Measurements from ENCODE around the gene PPP1R2. TPM values are rescaled to one million over a fixed set of nuclear protein-coding genes. Genes with fewer than 3 reads are reported as not detected.

Gene PPP1R2
- total and polyA plus RNA-seq, 2 of the 13 experiments (the other 11 are each of a cell fraction or from before 2014, with no cell fraction given) = 36.5 to 86.5 TPM

DNA sequence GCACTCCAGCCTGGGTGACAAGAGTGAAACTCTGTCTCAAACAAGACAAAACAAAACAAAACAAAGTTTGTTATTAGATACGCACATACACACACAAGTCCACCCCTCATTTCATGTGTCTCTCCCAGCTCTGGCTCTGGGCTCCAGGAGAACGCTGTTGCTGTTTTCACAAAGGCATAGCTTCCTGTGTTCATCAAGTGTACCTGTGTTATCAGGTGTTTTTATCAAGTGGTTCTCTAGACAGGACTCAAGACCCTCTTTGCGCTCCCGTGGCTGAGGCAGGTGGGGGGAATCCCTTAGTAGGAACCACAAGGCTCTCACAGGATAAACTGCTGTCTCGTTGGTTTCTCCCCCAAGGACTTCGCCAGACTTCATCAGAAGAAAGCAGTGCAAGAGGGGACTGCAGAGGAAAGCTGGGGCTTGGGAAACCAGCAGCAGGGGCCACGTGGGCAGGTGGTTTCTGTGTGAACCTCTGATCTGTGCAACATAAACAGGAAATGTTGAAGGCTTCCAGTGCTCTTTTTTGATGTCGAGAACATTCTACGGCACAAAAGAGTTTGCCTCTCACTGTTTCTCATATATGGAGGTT lies 6.9 kb upstream of the PPP1R2 start (continued):
- TF ChIP-seq PRDM15 (CRISPR knock-in tag; IDR thresholded peaks at IDR 0.05) = 0 out of 2 replicates have a peak, but pooled peaks have one; percentile 35
- peak; percentile 73; the same call in 1 of the 2 replicates for TF ChIP-seq ZBTB20 (CRISPR knock-in tag; IDR thresholded peaks at IDR 0.05; ENCODE audit: borderline replicate concordance, low read depth)
- peak; percentile 89 for TF ChIP-seq ERF (CRISPR knock-in tag; IDR thresholded peaks at IDR 0.05)
- no peak for TF ChIP-seq ZNF550 (CRISPR knock-in tag; IDR thresholded peaks at IDR 0.05; ENCODE audit: borderline replicate concordance)
- no peak for TF ChIP-seq ZBTB37 (CRISPR knock-in tag; IDR thresholded peaks at IDR 0.05)
- TF ChIP-seq KLF15 (CRISPR knock-in tag; IDR thresholded peaks at IDR 0.05; ENCODE audit: borderline replicate concordance) = no peak
- TF ChIP-seq, protein P1, sequence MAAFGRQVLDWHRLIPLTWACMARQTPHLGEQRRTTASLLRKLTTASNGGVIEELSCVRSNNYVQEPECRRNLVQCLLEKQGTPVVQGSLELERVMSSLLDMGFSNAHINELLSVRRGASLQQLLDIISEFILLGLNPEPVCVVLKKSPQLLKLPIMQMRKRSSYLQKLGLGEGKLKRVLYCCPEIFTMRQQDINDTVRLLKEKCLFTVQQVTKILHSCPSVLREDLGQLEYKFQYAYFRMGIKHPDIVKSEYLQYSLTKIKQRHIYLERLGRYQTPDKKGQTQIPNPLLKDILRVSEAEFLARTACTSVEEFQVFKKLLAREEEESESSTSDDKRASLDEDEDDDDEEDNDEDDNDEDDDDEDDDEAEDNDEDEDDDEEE (CRISPR knock-in tag; IDR thresholded peaks at IDR 0.05) = 0 out of 2 replicates have a peak, but pooled peaks have one; percentile 46
- peak; percentile 61; the same call in 1 of the 2 replicates for TF ChIP-seq ZNF317 (CRISPR knock-in tag; IDR thresholded peaks at IDR 0.05)
- TF ChIP-seq ZKSCAN8 (CRISPR knock-in tag; IDR thresholded peaks at IDR 0.05; ENCODE audit: borderline replicate concordance) = no peak
- TF ChIP-seq, protein P2, sequence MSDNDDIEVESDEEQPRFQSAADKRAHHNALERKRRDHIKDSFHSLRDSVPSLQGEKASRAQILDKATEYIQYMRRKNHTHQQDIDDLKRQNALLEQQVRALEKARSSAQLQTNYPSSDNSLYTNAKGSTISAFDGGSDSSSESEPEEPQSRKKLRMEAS (IDR thresholded peaks at IDR 0.05) = peak; percentile 93
- 0 out of 2 replicates have a peak, but pooled peaks have one; percentile 67 for TF ChIP-seq ZNF605 (CRISPR knock-in tag; IDR thresholded peaks at IDR 0.05)
- TF ChIP-seq TCF7 (IDR thresholded peaks at IDR 0.05; ENCODE audit: low read depth) = peak; percentile 57; the same call in 1 of the 2 replicates
- TF ChIP-seq JARID2 (CRISPR knock-in tag; IDR thresholded peaks at IDR 0.05; ENCODE audit: insufficient replicate concordance) = no peak
- TF ChIP-seq ZNF720 (CRISPR knock-in tag; IDR thresholded peaks at IDR 0.05) = no peak
- no peak for TF ChIP-seq TAF15 (IDR thresholded peaks at IDR 0.05; ENCODE audit: low read depth, low read length, poor library complexity, severe bottlenecking)
- no peak for TF ChIP-seq ZNF549 (CRISPR knock-in tag; IDR thresholded peaks at IDR 0.05)
- TF ChIP-seq AHDC1 (CRISPR knock-in tag; IDR thresholded peaks at IDR 0.05; ENCODE audit: borderline replicate concordance) = 0 out of 2 replicates have a peak, but pooled peaks have one; percentile 57
